Subcutaneous preadipocyte (primary cell): ENCODE measurements around the gene UBE2E3. TPM values are rescaled to one million over a fixed set of nuclear protein-coding genes. Genes with fewer than 3 reads are reported as not detected.

Source experiments
- total RNA-seq: library from RNA; depleted of rRNA; stranded (reverse); fragments of >200 nt; gene quantifications from 2 replicates; pipeline ENCODE4 v1.2.3, GENCODE V29; 2012

UBE2E3 gene
- 86.7 and 132 TPM in 2 replicates for total RNA-seq

GRCh38 chr2:180980106-180980942, at the start of gene UBE2E3:
Gene UBE2E3, plus strand, starts transcription at chr2:180980605. Its CDS starts 1,438 bp downstream, at chr2:180982043.

